Activated CD4-positive, alpha-beta T cell treated with anti-CD3 and anti-CD28 coated beads for 1 hour (primary cell): ENCODE measurements around the gene MRPL52.
"Not testable (repeated sequence)": the region's sequence is repeated elsewhere in the genome, so short reads cannot be mapped to it uniquely, and the experiment has no call there.

ENCODE experiments used
- DNase-seq: peaks from one replicate; pipeline ENCODE4 v3.0.0-alpha.2; 2020

The MRPL52 gene

GRCh38 chr14:22856428-22856827, 26.7 kb downstream of the MRPL52 start:
- no peak for DNase-seq

DNA sequence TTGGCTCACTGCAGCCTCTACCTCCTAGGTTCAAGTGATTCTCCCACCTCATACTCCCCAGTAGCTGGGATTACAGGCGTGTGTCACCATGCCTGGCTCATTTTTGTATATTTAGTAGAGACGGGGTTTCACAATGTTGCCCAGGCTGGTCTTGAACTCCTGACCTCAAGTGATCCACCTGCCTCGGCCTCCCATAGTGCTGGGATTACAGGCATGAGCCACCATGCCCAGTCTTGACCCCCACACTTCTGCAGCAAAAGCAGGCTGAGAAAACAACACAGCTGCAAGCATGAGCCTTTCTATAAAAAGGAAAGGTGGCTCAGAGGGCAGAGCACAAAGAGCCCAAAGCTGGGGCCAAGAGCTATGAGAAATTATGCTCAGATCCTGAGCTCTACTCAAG, 30.7 kb downstream of the MRPL52 start:
- not testable (repeated sequence) for DNase-seq

DNA sequence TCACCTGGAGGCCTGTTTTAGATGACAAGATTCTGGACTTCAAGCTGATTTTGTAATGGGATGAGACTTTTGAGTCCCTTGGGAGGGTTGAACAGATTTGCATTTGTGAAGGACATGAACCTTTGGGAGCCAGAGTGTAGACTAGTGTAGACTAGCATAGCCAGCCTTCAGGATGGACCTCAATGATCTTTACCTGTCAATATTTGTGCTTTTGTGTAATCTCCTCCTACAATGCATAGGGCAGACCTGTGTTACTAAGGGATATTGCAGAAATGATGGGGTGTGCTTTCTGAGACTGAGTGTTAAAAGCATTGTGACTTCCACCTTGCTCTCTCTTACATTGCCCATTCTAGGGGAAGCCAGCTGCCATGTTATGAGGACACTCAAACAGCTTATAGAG, 32.0 kb downstream of the MRPL52 start:
- no peak for DNase-seq

DNA sequence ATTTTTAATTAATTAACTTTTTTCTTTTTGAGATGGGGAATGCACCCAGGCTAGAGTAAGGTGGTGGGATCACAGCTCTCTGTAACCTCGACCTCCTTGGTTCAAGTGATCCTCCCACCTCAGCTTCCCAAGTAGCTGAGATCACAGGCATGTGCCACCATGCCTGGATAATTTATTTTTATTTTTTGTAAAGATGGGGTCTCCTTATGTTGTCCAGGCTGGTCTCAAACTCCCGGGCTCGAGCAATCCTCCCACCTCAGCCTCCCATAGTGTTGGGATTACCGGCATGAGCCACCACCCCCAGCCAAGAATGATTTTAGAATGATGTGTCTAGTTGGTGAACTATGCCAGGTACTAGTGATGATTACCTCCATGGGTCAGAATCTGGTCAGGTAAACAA, 35.3 kb downstream of the MRPL52 start:
- no peak for DNase-seq

GRCh38 chr14:22865424-22866405, 36.0 kb downstream of the MRPL52 start:
- no peak for DNase-seq

GRCh38 chr14:22866874-22867273, 37.2 kb downstream of the MRPL52 start:
- no peak for DNase-seq

GRCh38 chr14:22870811-22871223, 41.1 kb downstream of the MRPL52 start:
- no peak for DNase-seq

GRCh38 chr14:22871224-22872032, 41.7 kb downstream of the MRPL52 start, which contains the start of gene LRP10:
LRP10 (plus strand) TSS chr14:22871740; CDS start chr14:22872304, 564 bp downstream.
- DNase-seq: peak; percentile 66

DNA sequence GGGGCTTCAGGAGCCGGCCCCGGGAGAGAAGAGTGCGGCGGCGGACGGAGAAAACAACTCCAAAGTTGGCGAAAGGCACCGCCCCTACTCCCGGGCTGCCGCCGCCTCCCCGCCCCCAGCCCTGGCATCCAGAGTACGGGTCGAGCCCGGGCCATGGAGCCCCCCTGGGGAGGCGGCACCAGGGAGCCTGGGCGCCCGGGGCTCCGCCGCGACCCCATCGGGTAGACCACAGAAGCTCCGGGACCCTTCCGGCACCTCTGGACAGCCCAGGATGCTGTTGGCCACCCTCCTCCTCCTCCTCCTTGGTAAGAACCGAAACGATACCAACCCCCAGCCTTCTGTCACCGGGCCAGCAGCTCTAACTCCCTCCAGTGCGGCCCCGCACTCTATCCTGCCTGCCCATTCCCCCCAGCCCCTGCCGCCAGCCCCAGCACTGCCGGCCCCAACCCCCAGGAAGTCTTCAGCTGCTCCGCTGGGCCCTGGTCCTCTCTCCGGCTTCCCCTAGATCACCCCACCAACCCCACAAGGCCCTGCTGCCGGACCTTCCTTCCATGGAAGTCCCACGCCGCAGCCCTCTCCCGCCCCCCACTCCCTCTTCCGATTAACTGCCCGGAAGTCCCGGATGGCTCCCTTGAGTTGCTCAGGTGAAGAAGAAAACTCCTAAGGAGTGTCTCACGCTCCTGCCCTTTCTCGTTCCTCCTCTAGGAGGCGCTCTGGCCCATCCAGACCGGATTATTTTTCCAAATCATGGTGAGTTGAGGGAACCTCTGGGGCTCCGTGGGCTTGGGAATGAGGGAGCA, 42.5 kb downstream of the MRPL52 start:
- DNase-seq: peak; percentile 58

GRCh38 chr14:22872833-22873520, 43.3 kb downstream of the MRPL52 start:
- DNase-seq: no peak

- DNase-seq: no peak
These were observed 45.5 kb downstream of the MRPL52 start for GRCh38 chr14:22875003-22875747.

GRCh38 chr14:22875748-22876319, 46.1 kb downstream of the MRPL52 start:
- DNase-seq: no peak

DNA sequence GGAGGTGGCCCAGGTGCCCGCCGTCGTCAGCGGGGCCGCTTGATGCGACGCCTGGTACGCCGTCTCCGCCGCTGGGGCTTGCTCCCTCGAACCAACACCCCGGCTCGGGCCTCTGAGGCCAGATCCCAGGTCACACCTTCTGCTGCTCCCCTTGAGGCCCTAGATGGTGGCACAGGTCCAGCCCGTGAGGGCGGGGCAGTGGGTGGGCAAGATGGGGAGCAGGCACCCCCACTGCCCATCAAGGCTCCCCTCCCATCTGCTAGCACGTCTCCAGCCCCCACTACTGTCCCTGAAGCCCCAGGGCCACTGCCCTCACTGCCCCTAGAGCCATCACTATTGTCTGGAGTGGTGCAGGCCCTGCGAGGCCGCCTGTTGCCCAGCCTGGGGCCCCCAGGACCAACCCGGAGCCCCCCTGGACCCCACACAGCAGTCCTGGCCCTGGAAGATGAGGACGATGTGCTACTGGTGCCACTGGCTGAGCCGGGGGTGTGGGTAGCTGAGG, 47.4 kb downstream of the MRPL52 start:
- DNase-seq: no peak

DNA sequence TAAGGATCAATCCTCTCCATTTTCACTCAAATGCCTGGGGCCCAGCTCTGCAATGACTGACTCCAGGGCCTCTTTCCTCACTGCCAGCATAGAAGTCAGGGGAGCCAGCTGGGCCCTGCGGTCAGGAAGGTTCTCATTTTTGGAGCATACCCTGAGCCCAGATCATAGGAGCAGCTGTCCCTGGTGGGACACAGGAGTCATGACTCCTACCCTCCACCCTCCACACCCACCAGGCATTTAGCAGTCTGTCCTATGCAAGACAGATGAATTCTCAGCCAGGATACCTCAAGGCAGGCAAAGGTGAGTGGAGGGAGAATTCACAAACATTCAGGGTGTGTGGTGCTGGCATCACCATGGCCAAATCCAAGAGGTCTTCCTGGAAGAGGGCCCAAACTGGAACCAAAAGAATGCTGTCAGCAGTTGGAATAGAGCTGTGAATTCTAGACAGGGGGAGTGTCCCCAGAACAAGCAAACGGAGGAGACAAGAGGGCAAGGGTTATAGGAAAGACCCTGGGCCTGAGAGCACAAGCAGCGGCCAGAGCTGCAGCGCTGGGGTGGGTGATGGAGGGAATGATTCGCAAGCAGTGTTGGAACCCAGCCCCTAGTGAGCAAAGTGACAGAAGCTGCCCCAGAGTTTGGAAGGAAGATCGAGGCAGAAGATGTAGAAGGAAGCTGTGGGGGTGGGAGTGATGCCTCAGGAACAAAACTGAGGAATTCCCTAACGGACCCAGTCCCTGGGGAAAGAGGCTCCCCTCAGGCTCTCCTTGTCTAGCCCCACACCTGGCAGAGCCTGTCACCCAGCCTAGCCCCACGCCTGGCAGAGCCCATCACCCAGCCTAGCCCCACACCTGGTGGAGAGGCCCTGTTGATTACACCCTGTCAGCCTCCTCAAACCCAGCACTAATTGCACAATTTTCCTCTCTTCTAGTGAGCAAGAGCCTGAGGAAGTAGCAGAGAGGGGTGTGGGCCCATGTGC, 48.9 kb downstream of the MRPL52 start:
- DNase-seq: no peak

- no peak for DNase-seq
These were observed 52.4 kb downstream of the MRPL52 start for GRCh38 chr14:22882064-22882463.

DNA sequence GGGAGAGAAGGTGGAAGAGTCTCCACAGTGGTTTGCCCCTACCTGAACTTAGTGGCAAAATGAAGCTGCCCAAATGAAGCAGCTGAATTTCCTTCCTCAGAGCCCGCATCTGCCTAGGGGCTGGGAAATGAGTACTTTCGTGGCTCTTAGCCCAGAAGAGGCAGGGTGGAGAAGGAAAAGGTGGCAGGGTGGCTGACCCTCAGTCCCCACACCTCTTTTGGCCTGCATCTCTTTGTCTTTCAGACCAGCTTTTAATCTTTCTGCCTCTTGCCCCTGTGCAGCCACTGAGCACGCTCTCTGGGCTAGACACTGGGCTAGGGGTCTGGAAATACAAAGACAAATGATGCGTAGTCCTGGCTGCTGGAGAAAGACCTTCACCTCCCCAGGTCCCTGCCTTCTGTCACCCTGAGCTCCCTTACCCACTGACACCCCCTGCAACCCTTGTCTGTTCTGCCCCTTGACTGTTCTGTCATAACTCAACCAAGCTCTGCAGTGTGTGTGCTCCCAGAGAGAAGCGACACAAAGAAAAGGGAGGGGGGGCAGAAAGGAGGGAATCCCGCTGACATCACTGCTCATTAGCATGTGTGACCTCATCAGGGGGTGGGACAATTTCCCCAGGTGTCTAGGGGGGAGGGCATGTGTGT, 53.0 kb downstream of the MRPL52 start:
- DNase-seq: no peak

GRCh38 chr14:22883173-22883976, 53.7 kb downstream of the MRPL52 start, which contains the start of gene REM2:
REM2 (plus strand) TSS chr14:22883222; CDS start chr14:22883288, 66 bp downstream.
- DNase-seq: no peak
